Erythroblast (primary cell): ENCODE data around the gene TIPIN.

Experiments used
- GATA1 ChIP-seq: IDR thresholded peaks from 2 replicates; pipeline ENCODE4 v1.6.1; 2011; ENCODE audit warnings: low read depth, mild to moderate bottlenecking, control low read depth, low read length, moderate library complexity
- POLR2A ChIP-seq: IDR thresholded peaks from 2 replicates; pipeline ENCODE4 v1.6.1; 2011; ENCODE audit warnings: mild to moderate bottlenecking, low read length

- TF ChIP-seq POLR2A, result no peak
- TF ChIP-seq GATA1, result no peak
These were observed 64.5 kb downstream of the TIPIN start for GRCh38 chr15:66291816-66292570.
